AG04450 (cell line): Measurements from ENCODE around the gene PARG. TPM values are rescaled to one million over a fixed set of nuclear protein-coding genes. Genes with fewer than 3 reads are reported as not detected.

Experiments used
- CTCF ChIA-PET: fragments of 300-600, 350-600 bp; formaldehyde crosslinking; extraction: SDS; loops from one replicate; lab custom pipeline; 2022; ENCODE audit warnings: antibody characterized with exemption, inconsistent platforms; lab: Charles Lee
- POLR2A ChIA-PET: fragments of 350-600 bp; formaldehyde crosslinking; extraction: SDS; loops from one replicate; lab custom pipeline; 2021; ENCODE audit warnings: antibody characterized with exemption, inconsistent platforms; lab: Yijun Ruan, JAX
- DNase-seq: peaks from one replicate; pipeline ENCODE4 v3.0.0-alpha.2; 2011; ENCODE audit warnings: low read depth, low spot score
- H3K27ac ChIP-seq: one replicate; pipeline ENCODE4 v1.5.1; 2012; ENCODE audit warnings: low read depth, low read length, control low read depth
- H3K27me3 ChIP-seq: one replicate; pipeline ENCODE4 v1.6.0; 2012; ENCODE audit warnings: low read length; ENCODE audit not compliant: control insufficient read depth, insufficient read depth
- H3K4me3 ChIP-seq: 2 replicates; pipeline ENCODE4 v1.5.1; 2011; ENCODE audit warnings: mild to moderate bottlenecking, low read depth, low read length, control low read depth
- H3K9me3 ChIP-seq: 2 replicates; pipeline ENCODE4 v1.5.1; 2012; ENCODE audit warnings: low read length; ENCODE audit not compliant: control insufficient read depth, insufficient read depth
- CTCF ChIP-seq: IDR thresholded peaks from 2 replicates; pipeline ENCODE4 v1.5.1; 2011; ENCODE audit warnings: low read depth, low read length, control low read depth, inconsistent platforms
- polyA plus RNA-seq: library from polyadenylated mRNA; depleted of rRNA; stranded (reverse); fragments of >200 nt; gene quantifications from 2 replicates; pipeline ENCODE4 v1.2.3, GENCODE V29; 2011

Gene PARG
- polyA plus RNA-seq, 1 experiment: 13.7 TPM

- DNase-seq: no peak
- no peak for TF ChIP-seq CTCF
- no peaks in the 10 kb centered on the region for H3K9me3 ChIP-seq
- no peak overlapping the region for H3K27ac ChIP-seq
- ChIA-PET CTCF (no interaction called here), POLR2A (no interaction called here)
- H3K27me3 ChIP-seq: no peaks in the 10 kb centered on the region
- H3K4me3 ChIP-seq: no peak overlapping the region
These were observed 143.6 kb downstream of the PARG start for GRCh38 chr10:49798275-49798674.

GRCh38 chr10:49791100-49791499, 150.7 kb downstream of the PARG start:
- POLR2A ChIA-PET: no interaction called here
- no peaks in the 10 kb centered on the region for H3K27me3 ChIP-seq
- CTCF ChIA-PET: no interaction called here

GRCh38 chr10:49784681-49785080, 157.1 kb downstream of the PARG start:
- H3K4me3 ChIP-seq: no peak overlapping the region
- H3K27me3 ChIP-seq: peaks cover 3% of the 10 kb centered on the region
- DNase-seq: no peak
- no peaks in the 10 kb centered on the region for H3K9me3 ChIP-seq
- no peak overlapping the region for H3K27ac ChIP-seq
- CTCF ChIA-PET: interaction anchor here (0.6 kb wide), 1 partner anchor 8 kb away, joined by 6 read pairs; no protein-coding TSS in a partner anchor
- POLR2A ChIA-PET: no interaction called here
- TF ChIP-seq CTCF: no peak

More at GRCh38 chr10:49791100-49791499, 150.7 kb downstream of the PARG start:
- DNase-seq: no peak
- no peak overlapping the region for H3K27ac ChIP-seq
- TF ChIP-seq CTCF: no peak
- H3K9me3 ChIP-seq: no peaks in the 10 kb centered on the region
- H3K4me3 ChIP-seq: no peak overlapping the region

GRCh38 chr10:49783645-49784044, 158.2 kb downstream of the PARG start:
- DNase-seq: no peak
- no peak for TF ChIP-seq CTCF
- POLR2A ChIA-PET: no interaction called here
- Histone ChIP-seq H3K27me3 (peaks cover 3% of the 10 kb centered on the region), H3K27ac (no peak overlapping the region), H3K4me3 (no peak overlapping the region), H3K9me3 (no peaks in the 10 kb centered on the region)
- CTCF ChIA-PET: no interaction called here

- peaks cover 3% of the 10 kb centered on the region for H3K27me3 ChIP-seq
- no peak overlapping the region for H3K27ac ChIP-seq
- ChIA-PET POLR2A (no interaction called here), CTCF (interaction anchor here (1.5 kb wide), 1 partner anchor 9 kb away, joined by 4 read pairs; no protein-coding TSS in a partner anchor)
- no peak for DNase-seq
- TF ChIP-seq CTCF: no peak
- H3K9me3 ChIP-seq: no peaks in the 10 kb centered on the region
- H3K4me3 ChIP-seq: no peak overlapping the region
These were observed 160.6 kb downstream of the PARG start for GRCh38 chr10:49781247-49781646.
